Urothelium cell line (cell line): ENCODE results near the gene CNBP.
A peak's percentile ranks its signal among the peaks of the same experiment; 100 is the strongest.
"Not testable (repeated sequence)": the region's sequence is repeated elsewhere in the genome, so short reads cannot be mapped to it uniquely, and the experiment has no call there.

Experiments
- DNase-seq: peaks from one replicate; pipeline ENCODE4 v3.0.0; 2011; ENCODE audit warnings: low spot score, mixed read lengths
- FAIRE-seq: peaks from 2 replicates; lab custom pipeline; 2011; peaks lifted over from hg19 to GRCh38; lab: Jason Lieb, UNC

CNBP gene

DNA sequence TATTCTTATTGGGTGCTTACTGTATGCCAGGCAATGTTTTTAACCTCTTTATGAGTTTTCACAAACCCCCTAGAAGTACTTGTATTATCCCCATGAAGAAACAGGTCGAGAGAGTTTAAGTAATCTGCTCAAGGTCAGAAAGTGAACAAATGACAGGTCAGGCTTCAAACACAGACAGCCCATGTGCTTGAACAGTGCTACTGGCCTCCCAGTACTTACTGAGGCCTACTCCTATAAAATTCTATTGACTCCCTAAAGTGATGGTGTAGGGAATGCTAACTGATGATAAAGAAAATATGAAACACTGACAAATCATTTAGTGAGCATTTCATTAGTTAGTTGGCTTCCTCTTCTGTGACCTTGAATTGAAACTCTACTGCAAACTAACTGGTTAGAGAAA, 4.2 kb upstream of the CNBP start:
- FAIRE-seq, result no peak
- DNase-seq, result no peak

DNA sequence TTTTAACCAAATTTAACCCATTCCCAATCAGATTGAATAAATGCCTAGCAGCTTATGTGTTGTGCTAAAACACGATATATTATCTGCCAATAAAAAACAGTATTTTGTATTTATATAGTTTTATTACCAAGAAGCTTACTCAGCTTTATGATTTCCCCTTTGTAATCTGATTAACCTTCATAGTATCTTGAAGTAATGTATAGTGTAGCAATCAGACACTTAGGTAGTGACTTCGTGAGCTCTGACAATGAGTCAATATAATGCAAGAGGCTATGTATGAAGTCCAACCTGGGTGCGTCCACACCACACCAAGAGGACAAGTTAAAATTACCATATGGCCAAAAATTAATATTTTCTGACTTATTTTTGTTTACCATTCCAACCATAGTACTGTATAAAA, 2.1 kb upstream of the CNBP start:
- no peak for FAIRE-seq

DNA sequence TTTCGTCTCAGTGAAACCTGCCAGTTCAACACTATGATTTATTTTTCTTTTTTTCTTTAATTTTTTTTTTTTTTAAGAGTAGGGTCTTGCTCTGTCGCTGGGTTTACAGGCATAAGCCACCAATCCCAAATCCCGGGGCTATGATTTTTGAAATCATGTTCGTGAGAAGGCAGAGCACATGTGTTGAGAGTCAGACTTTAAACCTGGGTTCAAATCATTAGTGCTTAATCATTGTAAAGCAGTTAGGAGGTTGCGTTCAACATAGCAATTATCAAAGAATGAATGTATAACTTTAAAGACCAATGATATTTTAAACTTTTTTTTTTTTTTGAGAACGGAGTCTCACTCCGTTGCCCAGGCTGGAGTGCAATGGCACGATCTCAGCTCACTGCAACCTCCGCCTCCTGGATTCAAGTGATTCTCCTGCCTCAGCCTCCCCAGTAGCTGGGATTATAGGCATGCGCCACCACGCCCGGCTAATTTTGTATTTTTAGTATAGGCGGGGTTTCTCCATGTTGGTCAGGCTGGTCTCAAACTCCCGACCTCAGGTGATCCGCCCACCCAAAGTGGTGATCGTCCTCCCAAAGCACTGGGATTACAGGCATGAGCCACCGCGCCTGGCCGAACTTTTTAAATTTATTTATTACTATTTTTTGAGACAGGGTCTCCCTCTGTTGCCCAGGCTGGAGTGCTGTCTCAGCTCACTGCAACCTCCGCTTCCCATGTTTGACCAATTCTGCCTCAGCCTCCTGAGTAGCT, 1.3 kb upstream of the CNBP start:
- DNase-seq, FAIRE-seq: not testable (repeated sequence)

More for the DNA sequence above, 2.1 kb upstream of the CNBP start:
- no peak for DNase-seq

DNA sequence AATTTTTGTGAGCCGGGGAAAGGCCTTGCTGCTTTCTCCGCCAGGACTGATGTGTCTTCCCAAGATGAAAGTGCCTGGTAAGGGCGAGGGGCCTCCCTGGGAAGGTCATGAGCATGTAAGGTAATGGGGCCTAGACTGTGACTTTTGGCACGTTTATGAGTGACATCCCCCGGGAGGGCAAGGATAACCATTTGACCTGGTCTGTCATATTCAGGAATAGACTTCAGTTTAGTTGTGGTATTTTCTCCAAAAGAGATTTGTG, 631 bp upstream of the CNBP start:
- DNase-seq (peak; percentile 33), FAIRE-seq (no peak)

DNA sequence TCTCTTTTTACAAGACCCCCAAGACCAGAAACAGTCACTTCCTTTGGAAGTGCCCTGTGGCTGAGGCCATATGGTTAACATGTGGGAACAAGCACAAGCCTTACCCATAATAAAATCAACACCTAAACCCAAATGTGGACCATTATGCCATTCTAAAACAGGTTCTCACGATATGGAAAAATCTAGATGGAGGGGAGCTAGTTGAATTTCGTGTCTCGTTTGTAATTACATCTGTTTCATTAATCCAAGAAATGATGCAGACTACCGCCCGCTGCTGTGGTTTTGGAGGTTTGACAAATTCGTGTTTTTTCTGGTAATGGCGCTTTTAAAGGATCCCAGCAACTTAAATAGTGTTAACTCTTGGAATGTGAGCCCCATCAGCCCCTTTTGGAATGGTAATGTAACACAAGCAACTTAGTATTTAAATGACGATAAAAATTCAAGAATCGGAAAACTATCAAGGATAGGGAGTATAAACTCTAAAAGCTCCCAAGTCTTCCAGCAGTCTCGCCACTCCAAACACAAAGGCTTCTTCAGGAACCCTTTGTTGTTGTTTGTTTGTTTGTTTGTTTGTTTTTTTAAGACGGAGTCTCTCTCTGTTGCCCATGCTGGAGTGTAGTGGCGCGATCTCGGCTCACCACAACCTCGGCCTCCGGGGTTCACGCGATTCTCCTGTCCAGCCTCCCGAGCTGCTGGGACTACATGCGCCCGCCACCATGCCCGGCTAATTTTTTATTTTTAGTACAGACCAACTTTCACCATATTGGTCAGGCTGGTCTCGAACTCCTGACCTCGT, 1.1 kb downstream of the CNBP start:
- no peak for FAIRE-seq

DNA sequence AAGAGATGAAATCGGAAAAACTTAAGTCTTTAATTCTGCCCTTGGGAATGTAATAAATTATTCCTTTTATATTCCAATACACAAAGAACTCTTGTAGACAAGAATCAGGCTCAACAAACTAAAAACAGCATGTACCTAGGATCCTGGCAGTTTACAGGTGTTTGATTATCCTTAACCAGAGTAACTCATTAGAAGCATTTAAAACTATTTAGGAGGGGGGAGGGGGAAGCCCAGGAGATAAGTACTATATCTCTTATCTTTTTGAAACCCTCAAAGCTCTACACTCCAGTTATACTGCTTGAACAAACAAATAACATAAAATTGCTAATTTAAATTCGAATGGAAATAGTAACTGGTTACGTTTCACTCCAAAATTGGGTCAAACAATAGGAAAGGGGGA, 1.9 kb downstream of the CNBP start:
- DNase-seq (no peak), FAIRE-seq (no peak)

More for the DNA sequence above, 1.1 kb downstream of the CNBP start:
- DNase-seq, result no peak

DNA sequence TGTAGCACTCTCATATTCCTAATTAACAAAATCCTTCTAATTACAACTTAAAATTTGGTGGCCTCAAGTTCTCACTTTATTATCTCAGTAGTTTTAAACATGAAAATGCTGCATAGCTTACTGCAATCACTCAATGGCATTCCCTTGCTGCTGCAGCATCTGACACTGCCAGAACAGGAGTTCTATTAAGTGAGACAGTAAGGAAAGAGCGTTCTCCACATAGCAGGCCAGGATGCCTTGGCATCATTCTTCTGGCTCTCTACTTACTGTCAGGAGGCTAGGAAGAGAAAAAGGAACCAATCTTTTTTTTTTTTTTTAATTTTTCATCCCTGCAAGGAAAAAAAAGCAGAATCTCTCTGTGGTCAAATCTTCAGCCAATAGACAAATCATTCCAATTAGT, 3.2 kb downstream of the CNBP start:
- no peak for FAIRE-seq
- no peak for DNase-seq

DNA sequence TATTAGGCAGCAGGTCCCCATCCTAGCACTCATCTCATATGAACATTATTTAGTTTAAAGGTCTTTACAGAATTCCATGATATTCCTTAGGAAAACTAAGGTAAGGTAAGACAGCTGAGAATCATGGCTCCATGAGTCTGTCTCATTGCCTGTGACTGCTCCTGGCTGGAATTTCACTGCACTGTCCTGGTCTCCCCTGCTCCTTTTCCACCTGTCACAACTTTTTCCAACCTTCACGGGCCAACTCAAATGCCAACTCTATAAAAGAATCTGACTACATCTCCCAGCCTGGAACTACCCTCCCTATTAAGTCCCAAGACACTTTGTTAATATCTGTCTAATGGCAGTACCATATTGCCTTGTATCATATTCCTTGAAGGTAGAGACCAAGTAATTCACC, 7.6 kb downstream of the CNBP start:
- no peak for DNase-seq
- FAIRE-seq, result no peak

DNA sequence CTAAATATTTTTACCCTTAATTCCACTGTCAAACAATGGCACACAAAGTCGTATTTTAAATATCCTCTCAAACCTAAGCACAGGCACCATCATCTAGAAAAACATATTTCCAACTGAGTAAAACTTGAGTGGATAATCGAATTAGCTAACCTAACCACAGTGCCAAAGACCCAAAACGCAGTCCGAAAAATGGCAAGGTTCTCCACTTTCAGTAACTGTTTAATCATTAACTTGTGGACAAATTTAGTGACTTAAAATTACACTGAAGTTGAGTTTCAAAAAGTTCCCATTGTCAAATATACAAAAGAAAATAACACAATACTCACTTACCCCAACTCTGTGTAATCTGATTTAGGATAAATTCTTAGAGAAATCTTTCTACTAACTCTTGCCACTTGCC, 10.0 kb downstream of the CNBP start:
- no peak for FAIRE-seq
- no peak for DNase-seq

DNA sequence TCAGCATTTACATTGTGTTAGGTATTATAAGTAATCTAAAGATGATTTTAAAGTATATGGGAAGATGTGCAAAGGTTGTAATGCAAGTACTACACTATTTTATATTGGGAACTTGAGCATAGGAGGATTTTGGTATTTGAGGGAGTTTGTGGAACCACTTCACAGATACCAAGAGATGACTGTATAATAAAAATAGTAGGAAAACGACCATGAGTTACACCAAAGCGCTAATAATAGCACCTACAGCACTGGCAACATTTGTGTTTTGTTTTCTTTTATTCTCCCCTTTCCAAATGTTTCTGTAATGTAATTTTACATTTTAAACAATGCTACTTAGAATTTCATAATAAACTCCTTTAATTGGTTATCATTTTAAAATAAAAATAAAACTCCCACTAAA, 10.5 kb downstream of the CNBP start:
- DNase-seq, result no peak

DNA sequence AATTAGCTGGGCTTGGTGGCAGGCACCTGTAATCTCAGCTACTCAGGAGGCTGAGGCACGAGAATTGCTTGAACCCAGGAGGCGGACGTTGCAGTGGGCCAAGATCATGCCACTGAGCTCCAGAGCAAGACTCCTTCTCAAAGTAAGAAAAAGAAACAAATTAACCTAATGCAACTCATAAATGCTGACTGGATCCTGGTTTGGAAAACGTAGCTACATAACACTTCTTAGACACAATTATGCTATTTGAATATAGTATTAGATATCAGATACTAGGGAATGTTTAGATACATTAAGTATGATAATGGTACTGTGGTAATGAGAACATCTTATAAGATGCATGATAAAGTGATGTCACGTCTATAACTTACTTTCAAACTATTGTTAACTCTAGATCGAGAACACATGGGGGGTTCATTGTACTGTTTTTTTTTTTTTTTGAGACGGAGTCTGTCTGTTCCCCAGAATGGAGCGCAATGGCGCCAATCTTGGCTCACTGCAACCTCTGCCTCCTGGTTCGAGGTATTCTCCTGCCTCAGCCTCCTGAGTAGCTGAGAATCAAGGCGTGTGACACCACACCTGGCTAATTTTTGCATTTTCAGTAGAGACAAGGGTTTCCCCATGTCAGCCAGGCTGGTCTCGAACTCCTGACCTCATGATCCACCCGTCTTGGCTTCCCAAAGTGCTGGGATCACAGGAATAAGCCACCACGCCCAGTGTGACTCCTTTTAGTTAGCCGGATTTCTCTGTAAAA, 16.9 kb downstream of the CNBP start:
- FAIRE-seq (no peak), DNase-seq (no peak)

More for the DNA sequence above, 10.5 kb downstream of the CNBP start:
- no peak for FAIRE-seq

DNA sequence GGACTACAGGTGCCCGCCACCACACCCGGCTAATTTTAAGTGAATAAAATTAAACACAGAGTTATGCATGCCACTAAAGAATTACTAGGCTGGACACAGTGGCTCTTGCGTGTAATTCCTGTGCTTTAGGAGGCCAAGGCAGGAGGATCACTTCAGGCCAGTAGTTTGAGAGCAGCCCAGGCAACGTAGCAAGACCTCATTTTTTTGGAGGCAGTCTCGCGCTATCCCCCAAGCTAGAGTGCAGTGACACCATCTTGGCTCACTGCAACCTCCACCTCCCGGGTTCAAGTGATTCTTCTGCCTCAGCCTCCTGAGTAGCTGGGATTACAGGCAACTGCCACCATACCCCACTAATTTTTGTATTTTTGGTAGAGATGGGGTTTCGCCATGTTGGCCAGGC, 18.1 kb downstream of the CNBP start:
- not testable (repeated sequence) for DNase-seq, FAIRE-seq

DNA sequence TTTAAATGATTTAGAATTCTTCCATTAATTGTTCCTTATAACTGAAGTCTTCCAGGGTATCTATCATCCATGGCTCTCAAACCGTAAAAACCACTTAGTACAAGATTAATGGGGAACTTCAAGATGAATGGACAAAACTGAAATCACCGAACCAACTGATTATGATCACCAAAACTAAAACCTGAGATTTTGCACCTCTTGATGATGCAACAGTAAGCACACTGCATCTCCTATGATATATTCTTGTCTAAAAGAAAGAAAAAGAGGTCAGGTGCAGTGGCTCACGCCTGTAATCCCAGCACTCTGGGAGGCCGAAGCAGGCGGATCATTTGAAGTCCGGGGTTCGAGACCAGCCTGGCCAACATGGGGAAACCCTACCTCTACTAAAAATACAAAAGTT, 19.2 kb downstream of the CNBP start:
- FAIRE-seq (no peak), DNase-seq (no peak)

DNA sequence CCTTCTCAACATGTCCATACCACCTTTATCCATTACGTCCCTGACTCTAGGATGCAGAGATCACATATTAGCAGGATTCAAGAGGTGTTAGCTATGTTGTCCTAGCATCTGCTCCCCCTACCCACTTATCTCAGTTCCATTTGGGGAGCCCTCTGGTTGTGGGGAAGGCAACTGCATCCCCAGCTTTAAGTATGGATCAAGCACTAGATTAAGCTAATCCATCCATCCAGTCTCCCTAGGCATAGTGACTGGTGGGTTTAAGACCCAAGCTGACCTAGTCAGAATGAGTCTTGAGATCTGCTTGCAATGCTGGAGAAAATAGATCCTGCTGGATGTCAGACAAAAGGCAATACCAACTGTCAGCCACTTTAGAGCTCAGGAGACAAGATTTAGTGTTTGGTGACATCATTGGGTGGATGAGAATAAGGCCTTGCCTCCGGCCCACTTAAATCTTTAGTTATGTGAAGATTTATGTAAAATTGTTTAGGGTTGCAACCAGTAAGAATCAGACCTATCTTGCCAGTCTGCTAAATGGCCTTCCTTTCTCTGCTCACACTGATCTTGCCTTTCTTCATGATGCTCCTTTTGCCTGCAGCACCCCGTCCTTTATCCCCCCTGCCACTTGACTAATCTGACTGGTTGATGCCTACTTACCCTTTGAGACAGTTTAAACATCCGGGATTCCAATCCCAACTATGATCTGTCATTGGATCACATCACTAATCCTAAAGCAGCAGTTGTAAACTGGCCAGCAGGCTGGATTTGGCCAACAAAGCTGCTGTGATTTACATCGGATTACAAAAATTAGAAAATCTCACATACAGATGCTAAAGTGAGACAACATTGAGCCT, 20.7 kb downstream of the CNBP start:
- DNase-seq (no peak), FAIRE-seq (no peak)

DNA sequence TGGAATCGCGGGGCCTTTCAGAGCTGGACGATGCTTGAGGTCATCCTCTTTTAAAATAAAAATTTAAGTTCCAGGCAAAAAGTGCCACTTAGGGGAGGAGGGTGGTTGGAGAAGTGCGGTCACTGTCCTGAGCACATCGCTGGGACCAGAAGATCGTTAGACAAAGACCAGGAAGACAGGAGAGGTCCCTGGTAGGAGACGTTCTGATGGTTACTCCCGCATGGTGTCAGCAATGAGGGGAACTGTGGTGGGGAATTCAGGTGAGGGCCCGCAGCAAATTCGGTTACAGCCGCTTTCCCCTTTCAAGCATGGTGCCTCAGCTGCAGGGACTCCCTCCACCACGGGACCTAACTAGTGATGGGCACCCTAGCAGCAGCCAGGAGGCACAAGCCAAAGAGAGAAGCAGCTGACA, 21.8 kb downstream of the CNBP start:
- FAIRE-seq (no peak), DNase-seq (no peak)

DNA sequence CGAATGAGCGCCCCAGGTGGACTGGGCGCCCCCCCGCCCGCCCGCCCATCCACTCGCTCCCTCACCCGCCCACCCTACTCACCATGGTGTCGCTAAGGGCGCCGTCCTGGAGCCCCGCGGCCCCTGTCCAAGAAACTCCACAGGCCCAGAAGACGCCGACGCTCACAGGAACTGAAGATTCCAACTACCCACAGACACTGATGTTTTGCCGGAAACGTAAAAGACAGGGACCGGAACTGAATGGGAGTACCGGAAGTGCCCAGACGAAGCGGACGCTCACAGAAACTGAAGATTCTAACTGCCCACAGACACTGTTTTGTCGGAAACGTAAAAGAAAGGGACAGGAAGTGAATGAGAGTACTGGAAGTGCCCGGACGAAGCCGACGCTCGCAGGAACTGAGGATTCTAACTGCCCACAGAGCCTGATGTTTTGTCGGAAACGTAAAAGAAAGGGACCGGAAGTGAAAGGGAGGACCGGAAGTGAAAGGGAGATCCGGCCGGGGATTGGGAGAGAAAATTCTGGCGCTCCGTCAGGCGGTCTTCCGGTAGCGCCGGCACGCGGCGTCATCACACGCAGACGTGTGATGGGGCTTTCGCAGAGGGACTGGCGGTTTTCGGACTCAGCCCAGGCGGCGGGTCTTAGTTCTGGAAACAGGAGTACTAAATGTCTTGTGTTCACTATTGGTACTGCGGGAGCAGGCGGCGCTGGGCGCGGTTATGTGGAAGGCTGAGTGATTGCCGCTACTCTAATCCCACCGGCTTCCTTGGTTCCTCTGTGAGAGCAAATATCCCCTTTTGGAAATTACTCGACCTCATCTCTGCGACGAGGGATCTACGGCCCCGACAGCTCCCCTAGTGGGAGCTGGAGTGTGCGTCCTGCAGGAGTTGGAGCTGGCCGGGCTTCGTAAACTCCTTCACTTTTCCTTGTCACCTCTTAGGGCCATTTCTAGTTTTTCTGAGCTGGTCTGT, 22.5 kb downstream of the CNBP start, which contains the start of gene ISY1:
Gene ISY1 (minus strand): TSS at position 173 of the 969 bp plus-strand sequence. CDS start 88 bp downstream, at position 85.
- DNase-seq (peak; percentile 96), FAIRE-seq (no peak)

DNA sequence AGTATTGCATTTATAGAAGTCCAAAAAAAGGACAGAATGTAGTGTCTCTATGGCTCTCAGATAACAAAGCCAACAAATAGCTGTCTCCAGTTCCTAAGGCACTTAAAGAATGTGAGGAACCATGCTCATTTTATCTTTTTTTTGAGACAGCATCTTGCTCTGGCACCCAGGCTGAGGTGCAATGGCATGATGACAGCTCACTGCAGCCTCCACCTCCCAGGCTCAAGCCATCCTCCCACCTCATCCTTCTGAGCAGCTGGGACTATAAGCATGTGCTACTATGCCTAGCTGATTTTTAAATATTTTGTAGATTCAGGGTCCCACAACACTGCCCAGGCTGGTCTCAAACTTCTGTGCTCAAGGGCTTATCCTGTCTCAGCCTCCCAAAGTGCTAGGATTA, 38.9 kb downstream of the CNBP start:
- no peak for FAIRE-seq
- DNase-seq, result no peak

DNA sequence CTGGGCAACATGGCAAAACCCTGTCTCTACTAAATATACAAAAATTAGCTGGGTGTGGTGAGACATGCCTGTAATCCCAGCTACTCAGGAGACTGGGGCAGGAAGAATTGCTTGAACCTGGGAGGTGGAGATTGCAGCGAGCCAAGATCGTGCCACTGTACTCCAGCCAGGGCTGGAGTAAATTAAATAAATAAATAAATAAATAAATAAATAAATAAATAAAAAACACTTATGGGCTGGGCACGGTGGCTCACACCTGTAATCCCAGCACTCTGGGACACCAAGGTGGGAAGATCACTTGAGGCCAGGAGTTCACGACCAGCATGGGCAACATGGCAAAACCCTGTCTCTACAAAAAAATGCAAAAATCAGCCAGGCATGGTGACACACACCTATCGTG, 42.7 kb downstream of the CNBP start:
- FAIRE-seq, DNase-seq: not testable (repeated sequence)

DNA sequence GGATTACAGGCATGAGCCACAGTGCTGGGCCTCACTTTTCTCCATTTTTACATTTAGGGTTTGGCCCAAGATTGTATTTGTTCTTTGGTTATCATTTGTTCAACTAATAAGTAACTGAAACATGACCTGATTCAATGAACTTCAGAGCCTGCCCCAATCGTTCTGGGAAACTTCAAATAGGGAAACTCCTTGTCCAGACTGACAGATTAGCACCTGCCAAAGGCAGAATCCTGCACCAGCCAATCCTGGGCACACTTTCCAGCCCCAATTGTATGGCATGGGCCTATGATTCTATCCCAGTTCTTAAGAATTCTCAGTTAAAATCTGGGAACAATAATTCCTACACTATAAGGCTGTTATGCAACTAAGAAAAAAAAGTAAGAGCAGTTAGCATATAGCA, 43.8 kb downstream of the CNBP start:
- no peak for DNase-seq
- FAIRE-seq, result no peak
